DMS153 (cell line): ENCODE data around the gene WT1.
"Not testable (repeated sequence)": the region's sequence is repeated elsewhere in the genome, so short reads cannot be mapped to it uniquely, and the experiment has no call there.

Source experiments
- DNase-seq: peaks from one replicate; lab custom pipeline; 2025; lab: John Stamatoyannopoulos, UW

WT1 gene

DNA sequence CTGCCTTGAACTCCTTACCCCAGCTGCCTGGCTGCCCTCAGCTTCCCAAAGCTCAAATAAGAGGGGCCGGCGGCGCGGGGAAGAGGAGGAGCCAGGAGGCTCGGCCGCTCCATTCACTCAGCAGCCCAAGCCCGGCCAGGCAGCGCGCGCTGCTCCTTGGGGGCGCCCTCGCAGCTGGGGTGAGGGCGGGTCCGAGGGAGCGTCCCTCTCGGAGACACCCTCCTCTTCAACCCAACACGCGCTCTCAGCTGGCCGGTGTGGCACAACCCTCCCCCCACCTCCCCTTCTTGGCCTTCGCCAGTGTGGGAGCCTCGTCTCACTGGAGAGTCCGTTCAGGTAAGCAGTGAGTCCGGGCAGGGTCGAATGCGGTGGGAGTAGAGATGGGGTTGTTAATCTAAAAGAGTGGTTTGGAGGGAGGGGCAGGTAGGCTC, at the start of gene WT1:
TSS of gene WT1 (minus strand) at position 29 of the 431 bp plus-strand sequence.
- DNase-seq = no peak

DNA sequence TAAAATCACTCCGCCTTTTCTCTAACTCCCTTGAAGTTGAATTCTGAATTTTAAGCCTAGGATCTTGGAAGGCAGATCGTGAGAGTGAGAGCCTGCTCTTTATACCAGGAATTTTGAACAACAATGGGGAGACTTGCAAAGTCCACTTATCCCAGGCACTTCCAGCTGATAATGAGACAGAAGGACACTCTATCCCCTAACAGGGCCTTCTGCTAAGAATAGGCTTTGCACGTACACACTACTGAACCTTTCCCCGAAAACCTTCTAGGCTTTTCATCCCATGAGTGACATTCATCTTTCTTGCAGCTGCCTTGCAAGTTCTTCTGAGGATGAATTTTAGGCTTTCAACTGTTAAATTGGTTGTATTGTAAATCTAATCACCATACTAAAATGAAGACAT, 44.0 kb upstream of the WT1 start:
- DNase-seq = no peak

DNA sequence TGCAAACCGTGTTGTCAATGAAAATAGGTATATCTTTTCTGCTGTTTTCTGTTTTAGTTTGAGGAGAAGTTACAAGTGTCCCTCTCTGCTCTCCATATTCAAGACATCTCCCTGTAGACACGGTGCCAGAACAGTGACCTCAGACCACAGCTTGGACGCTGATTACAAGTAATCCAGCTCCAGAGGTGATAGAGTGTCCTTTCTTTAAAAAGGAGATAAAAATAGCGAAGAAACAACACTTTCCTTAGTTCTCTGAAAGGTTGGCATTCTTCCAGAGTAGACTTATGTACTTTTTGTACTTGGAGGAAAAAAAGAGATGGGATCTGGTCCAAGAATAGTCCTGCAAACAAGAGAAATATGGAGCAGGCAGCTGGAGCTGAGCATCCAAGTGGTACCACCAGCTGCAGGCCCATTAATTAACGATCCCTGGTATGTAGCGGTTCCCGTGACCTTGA, 43.0 kb upstream of the WT1 start:
- DNase-seq = no peak

DNA sequence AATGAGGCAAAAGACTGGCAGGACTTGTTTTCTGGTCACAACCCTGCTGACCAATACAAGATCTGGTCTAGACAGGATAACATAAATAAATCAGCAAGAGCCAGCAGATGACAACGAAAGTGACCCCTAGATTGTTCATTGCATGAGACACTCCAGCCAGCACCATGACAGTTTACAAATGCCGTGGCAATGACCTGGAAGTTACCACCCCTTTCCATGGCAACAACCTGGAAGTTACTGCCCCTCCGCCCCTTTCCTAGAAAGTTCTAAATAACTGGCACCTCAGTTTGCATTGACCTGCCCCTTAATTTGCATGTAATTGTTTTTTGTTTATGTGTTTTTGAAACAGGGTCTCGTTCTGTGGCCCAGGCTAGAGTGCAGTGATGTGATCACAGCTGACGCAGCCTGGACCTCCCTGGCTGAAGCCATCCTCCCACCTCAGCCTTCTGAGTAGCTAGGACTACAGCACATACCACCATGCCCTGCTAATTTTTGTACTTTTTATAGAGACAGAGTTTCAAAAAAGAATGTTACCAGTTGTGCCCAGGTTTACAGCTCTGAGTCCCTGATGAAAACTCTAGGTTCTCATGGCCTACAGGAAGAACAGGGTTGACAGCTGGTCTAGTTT, 38.1 kb upstream of the WT1 start:
- no peak for DNase-seq

- DNase-seq = no peak
Observed at GRCh38 chr11:32472226-32472625, 36.9 kb upstream of the WT1 start.

GRCh38 chr11:32471544-32471943, 36.2 kb upstream of the WT1 start:
- DNase-seq = not testable (repeated sequence)

DNA sequence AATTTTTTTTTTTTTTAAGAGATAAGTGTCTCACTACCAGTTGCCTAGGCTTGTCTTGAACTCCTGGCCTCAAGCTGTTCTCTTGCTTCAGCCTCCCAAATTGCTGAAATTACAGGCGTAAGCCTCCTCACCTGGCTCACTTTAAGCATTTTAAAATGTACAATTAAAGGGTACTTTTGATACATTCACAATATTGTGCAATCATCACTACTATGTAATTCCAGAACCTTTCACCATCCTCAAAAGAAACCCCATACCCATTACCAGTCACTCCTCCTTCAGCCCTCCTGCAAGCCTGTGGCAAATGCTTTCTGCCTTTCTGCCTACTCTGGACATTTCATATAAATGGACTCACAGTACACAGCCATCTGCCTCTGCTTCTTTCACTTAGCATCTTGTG, 34.5 kb upstream of the WT1 start:
- DNase-seq = no peak

DNA sequence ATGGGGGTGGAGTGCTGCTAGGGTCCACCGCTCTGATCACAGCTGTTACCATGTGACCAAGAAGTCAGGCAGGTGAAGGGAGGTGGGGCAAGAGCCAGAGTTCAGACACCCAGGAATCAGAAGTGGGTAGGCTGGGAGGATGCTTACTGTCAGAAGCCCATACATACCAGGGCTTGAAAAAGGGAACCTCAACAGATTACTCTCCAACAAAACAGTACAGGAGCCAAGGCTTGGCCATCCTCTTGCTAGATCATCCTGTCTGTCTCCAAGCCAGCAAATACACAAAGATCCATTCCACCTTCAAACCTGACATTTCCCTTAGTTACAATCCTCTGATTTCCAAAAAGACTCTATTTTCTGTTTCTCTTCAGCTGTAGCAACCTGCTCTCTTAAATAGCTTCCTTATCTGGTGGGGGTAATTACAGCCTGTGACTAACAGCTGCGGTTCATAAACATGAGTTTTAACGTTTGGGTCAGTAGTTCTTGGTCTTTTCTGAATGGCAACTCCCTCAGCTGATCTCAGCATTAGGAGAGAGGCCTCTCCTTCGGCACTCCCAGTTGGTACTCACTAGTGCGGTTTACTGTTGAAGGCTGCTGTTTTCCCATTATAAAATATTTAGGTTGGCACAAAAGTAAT, 31.1 kb upstream of the WT1 start:
- no peak for DNase-seq

GRCh38 chr11:32464078-32464477, 28.7 kb upstream of the WT1 start:
- no peak for DNase-seq

DNA sequence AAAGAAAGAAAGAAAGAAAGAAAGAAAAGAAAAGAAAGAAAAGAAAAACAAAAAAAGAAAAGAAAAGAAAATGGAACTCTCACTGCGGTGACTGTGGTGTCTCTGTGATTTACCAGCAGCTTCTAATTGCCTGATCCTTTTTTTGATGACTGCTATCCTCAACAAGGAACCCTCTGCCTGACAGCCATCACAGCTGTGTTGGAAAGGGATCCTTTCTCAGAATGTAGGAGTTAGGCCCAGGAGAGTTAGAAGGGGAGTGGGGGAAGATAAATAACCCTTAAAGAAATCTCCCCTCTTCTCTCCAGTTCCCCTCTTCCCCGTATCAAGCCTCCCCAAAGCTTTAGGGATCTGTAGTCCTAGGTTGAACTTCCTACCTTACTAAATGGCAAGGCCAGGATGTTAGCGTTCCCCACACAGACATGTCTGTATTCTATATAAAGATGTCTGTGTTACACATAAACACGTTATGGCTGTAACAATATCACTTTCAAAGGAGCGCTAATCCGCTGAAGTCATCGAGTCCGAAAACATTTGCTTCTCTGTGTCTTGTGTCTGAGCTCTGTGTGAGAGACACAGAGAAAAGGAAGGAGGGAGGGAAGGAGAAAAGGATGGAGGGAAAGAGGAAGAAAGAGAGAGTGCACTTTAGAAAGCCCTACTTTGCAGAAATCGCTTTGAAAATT, 26.8 kb upstream of the WT1 start:
- DNase-seq = no peak

DNA sequence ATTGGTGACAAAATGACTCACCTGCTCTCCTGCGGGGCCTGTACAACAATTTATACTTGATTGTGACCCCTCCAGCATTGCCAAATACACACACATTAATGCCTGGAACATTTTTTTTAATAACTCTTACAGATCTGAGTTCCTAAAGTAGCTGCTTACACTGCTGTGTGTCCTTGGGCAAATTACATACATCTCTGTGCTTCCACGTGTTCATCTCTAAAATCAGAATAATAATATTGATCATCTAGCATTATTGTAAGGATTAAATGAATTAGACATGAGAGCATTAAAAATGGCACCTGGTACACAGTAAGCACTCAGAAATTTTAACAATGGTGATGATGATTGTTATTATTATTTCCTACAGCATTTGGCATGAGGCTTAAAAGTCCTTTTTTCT, 21.5 kb upstream of the WT1 start:
- DNase-seq = no peak

DNA sequence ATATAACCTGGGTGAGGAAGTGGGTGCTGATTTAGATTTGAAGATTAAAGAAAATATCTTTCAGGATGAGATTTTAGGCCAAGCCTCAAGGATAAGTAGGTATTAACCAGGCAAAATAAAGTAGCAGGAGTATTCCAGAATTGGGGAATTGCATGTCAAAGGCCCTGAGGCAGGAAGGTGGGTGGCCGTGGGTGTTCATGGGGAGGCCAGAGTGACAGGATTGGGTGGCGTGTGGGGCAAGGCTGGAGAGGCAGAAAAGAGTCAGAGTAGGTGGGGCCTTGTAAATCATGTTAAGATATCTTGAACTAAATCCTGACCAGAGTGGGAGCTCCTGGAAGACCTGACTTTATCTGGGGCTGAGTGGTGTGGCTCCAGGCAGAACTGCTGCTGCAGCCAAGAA, 19.7 kb upstream of the WT1 start:
- DNase-seq = no peak

- no peak for DNase-seq
Observed at GRCh38 chr11:32451808-32452207, 16.5 kb upstream of the WT1 start.

DNA sequence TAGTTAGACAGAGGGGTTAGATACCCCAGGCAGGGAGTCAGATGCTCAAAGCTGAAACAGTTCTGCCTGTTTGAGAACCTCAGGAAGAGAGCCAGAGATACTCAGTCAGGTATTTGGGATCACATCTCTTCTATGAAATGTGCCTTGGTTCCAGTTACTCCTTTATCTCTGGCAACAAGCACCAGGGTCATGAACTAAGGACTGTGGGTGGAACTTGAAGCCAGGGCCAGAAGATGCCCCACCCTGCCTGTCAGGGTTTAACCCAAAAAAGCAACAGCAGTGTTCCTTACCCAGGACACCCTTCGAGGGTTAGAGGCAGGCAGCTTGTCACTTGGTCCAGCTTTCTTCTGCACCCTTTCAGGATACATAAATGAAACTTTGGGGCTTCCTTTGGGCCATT, 15.0 kb upstream of the WT1 start:
- DNase-seq = no peak

- DNase-seq = no peak
Observed at GRCh38 chr11:32448232-32448631, 12.9 kb upstream of the WT1 start.

DNA sequence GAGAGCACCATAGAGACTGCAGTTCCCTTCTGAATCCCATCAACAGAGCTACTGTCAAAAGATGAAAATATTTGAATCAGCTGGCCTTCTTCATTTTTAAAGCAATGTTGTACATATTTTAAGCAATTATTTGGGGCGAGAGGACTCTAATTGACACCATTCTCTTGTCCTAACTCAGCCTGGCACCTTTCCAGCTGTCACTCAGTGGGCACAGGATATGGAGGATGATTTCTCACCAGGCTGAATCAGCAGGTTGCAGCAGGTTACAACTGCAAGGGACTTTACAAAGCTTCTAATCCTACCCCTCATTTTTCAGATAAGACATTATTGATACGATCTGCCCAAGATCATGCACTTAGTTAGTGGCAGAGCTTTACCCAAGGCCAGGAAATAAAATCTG, 11.9 kb upstream of the WT1 start:
- no peak for DNase-seq

GRCh38 chr11:32446227-32446626, 10.9 kb upstream of the WT1 start:
- no peak for DNase-seq

DNA sequence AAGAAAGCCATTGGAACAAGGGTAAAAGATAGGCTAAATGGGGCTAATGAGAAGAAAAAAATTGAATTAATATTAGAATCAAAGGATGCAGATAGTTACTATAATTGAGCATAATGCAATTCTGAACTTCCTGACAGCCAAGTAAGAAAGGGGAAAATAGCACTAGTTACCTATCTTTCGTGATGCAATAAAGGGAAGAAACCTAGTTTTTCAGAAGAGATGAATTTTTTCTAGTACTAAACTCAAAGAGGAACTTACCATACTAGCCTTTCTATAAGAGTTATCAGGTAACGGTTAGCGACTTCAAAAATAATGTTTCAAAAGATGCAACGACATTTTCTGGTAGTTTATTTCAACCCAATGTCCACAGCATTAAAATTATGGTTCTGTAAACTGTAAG, 8.8 kb upstream of the WT1 start:
- no peak for DNase-seq

DNA sequence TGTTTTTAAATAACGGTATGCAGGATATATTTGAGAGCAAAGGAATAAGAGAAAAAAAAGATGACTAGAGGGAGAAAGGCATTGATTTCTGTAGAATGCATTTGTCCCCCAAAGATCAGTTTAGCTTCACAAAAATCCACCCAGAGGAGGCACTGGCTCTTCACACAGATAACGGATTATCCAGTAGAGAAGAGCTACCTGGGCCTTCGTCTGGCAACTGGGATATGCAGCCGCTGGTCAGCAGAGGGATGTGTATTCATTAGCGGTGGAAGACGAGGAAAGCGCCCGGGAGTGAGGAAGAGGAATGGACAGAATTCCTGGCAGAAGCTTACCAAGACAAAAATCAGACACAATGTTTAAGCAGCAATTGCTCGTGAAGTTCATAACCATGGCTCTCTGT, 5.6 kb upstream of the WT1 start:
- no peak for DNase-seq

DNA sequence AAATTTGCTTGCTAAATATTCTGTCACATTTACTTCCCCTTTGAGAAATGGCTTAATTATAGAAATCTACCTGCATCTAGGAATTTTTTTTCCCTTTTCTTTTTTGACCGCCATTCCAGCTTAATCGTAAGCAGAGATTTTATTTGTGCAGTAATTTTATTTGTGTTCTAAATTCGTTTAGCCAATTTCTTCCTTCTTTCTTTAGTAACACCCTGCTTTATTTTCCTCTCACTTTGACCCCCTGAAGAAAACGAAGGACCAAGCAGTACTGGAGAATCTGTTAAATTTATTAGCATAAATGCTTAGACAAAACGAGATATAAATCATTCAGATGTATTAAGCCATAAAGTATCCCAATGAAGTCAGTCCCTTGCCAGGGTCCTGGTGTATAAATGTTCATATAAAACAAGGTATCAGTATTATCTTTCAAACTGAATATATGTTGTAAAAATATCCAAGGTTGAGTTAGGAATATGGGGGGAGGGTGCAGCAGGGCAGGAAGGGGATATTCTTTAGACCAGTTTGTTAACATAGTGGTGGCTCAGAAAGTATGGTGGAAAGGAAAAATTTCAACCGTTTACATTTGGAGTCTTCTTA, 5.1 kb upstream of the WT1 start:
- DNase-seq = no peak

- DNase-seq = no peak
Observed at GRCh38 chr11:32439501-32440210, 4.3 kb upstream of the WT1 start.

- DNase-seq = no peak
Observed at GRCh38 chr11:32438866-32439489, 3.6 kb upstream of the WT1 start.
